Fibroblast of lung (primary cell): ENCODE data around the gene DMWD.

ENCODE experiments used
- CTCF ChIP-seq, 2 donors: IDR thresholded peaks in 1 of 2; conservative IDR thresholded peaks in 1 of 2; 1 replicate in 1 of 2; 2 replicates in 1 of 2; pipeline ENCODE4 v1.5.1; 2011 to 2012; ENCODE audit warnings: low read length in 2 of 2, control low read depth in 1 of 2, inconsistent platforms in 1 of 2, low read depth in 1 of 2, mild to moderate bottlenecking in 1 of 2
- EZH2 ChIP-seq: IDR thresholded peaks from 2 replicates; pipeline ENCODE4 v1.5.1; 2012; ENCODE audit warnings: low read length, control low read depth, mild to moderate bottlenecking; ENCODE audit errors: missing control alignments

DNA sequence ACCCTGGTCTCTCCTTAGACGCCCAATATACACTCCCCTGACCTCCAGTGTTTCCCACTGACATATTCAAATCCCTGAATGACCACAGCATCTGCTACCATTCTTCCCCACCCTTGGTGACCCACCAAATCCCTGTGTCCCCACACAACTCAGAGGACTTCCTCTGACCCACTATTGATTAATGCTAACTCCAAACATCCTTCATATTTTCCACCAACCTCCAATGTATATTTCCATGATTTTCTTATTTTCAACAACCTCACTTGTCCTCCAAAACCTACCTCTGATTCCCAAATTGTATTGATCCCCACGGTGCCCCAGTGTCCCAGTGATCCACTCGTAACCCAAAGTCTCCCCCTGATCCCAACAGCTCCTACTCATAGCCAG lies 526 bp upstream of the DMWD start:
- TF ChIP-seq CTCF (conservative IDR thresholded peaks at IDR 0.05 in 1 of 2, IDR thresholded peaks at IDR 0.05 in 1 of 2; ENCODE audit: low read depth in 1 of 2, low read length in 2 of 2) (no peak), EZH2 (no peak)
